ENCODE data around the gene TAF12.

The TAF12 gene

DNA sequence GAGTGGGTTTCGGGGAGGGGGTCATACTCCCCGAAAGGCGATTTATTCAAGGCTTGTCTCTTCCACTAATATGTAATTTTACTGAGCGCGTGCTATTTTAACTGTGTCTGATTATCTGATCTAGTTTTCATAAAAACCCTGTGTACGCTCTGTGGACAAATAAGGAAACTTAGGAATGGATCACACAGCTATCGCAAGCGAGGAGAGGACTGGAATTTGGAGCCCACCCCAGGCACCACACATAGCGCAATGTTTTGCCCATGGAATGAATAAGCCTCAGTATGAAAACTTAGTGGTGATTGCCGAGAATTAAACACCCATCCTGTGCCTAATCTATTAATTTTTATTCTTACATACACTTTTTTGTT, 60.6 kb downstream of the TAF12 start:
- CTCF ChIA-PET = interaction anchor here (0.7 to 4.3 kb wide), 4 partner anchors 8 to 172 kb away, joined by 3 to 31 read pairs (median 5); no protein-coding TSS in a partner anchor
- H3K4me3 ChIP-seq (ENCODE audit: low read depth, low read length) = peak overlapping the region; percentile 93
- DNase-seq (ENCODE audit: low read depth, low spot score) = no peak

DNA sequence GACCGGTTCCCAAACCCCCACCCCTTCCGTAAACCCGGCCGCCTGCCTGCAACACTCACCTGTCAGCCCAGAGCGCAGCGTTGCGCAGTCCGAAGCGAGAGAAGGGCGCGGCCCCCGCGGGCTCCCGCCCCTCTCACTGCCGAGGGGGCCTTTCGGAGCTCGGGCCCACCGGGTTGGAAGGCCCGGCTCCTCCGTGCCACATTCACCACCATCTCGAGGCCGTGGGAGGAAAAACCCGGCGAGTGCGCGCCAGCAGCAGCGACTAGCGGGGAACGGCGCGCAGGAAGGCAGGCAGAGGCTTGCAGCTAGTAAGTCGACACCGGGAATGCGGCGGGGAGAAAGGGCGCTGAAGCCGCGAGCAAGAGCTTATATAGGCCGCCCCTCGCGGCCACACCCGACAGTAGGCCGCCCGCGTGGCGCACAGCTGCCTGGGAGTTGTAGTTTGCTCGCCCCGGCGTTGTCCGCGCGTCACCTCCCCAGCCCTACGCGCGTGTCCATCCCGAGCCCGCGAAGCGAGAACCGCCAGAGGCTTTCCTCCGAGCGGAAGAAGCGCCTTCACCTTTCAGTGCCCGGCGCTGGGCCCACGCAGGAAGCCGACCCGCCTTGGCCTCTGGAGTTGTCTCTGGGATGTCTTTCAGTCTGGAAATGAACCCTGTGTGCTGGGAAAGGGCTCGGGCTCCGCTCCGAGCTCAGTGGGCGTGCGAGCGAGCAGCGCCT, 61.2 kb downstream of the TAF12 start:
- H3K4me3 ChIP-seq (ENCODE audit: low read depth, low read length) = peak overlapping the region; percentile 93
- POLR2A ChIA-PET = interaction anchor here (0.6 to 4.9 kb wide), 42 partner anchors 9 to 809 kb away, joined by 3 to 57 read pairs (median 5); partner anchors contain the start of genes GMEB1, PHACTR4, RAB42 and RCC1
- CTCF ChIA-PET = interaction anchor here (0.7 to 4.3 kb wide), 7 partner anchors 9 to 295 kb away, joined by 3 to 31 read pairs (median 3); partner anchors contain the start of gene TAF12
- TF ChIP-seq, protein P1, sequence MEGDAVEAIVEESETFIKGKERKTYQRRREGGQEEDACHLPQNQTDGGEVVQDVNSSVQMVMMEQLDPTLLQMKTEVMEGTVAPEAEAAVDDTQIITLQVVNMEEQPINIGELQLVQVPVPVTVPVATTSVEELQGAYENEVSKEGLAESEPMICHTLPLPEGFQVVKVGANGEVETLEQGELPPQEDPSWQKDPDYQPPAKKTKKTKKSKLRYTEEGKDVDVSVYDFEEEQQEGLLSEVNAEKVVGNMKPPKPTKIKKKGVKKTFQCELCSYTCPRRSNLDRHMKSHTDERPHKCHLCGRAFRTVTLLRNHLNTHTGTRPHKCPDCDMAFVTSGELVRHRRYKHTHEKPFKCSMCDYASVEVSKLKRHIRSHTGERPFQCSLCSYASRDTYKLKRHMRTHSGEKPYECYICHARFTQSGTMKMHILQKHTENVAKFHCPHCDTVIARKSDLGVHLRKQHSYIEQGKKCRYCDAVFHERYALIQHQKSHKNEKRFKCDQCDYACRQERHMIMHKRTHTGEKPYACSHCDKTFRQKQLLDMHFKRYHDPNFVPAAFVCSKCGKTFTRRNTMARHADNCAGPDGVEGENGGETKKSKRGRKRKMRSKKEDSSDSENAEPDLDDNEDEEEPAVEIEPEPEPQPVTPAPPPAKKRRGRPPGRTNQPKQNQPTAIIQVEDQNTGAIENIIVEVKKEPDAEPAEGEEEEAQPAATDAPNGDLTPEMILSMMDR (IDR thresholded peaks at IDR 0.05; ENCODE audit: insufficient read depth, low read length, missing control alignments) = no peak
- peak; percentile 61 for DNase-seq (ENCODE audit: low read depth, low spot score)

More for the DNA sequence above, 60.6 kb downstream of the TAF12 start:
- TF ChIP-seq, protein P1 (IDR thresholded peaks at IDR 0.05; ENCODE audit: insufficient read depth, low read length, missing control alignments) = no peak
- POLR2A ChIA-PET = interaction anchor here (0.6 to 4.9 kb wide), 38 partner anchors 8 to 810 kb away, joined by 3 to 57 read pairs (median 5); partner anchors contain the start of genes GMEB1, PHACTR4, RAB42 and RCC1

DNA sequence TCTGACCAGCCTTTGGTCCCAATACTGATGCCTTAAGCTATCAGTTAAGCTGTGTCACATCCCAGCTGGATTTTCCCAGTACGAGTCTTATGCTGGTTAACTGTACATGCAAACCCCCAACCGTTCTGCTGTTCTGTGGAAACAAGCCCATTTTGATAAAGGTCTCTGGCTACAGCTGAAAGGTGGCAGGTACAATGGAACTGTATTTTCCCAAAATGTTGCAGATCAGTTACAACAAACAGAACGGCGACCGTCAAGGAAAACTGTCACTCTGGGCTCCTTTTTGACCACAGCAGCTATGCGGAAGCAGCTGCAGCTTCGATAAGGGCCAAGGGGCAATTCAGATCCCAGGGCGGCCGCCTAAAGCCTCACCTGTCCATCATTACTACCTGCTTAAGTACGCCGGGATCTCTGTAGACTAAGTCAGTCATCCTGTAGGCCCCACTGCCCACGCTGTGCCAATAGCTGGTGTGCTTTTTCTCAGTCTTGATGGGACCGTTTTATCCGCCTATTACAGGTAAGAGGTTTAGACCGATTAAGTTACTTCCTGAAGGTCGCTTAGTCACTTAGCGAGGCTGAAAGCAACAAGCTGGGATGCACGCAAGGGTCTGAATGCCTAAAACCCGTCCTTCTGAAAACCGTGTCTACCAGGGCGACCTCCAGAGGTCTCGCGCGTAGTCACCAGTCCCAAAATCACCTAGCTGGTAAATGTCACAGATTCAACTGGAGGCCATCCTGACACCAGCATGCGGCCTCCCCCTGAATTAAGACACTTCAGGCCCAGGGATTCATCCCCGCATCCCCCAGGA, 61.9 kb downstream of the TAF12 start:
- ChIA-PET POLR2A (interaction anchor here (0.7 to 4.9 kb wide), 37 partner anchors 8 to 808 kb away, joined by 3 to 57 read pairs (median 5); partner anchors contain the start of genes ATP5IF1, PHACTR4, RAB42 and RCC1), CTCF (interaction anchor here (0.7 to 4.3 kb wide), 8 partner anchors 10 to 332 kb away, joined by 3 to 31 read pairs (median 4); partner anchors contain the start of gene TAF12)
- H3K4me3 ChIP-seq (ENCODE audit: low read depth, low read length) = peak overlapping the region; percentile 93
- TF ChIP-seq, protein P1 (IDR thresholded peaks at IDR 0.05; ENCODE audit: insufficient read depth, low read length, missing control alignments) = peak; percentile 24
- no peak for DNase-seq (ENCODE audit: low read depth, low spot score)

DNA sequence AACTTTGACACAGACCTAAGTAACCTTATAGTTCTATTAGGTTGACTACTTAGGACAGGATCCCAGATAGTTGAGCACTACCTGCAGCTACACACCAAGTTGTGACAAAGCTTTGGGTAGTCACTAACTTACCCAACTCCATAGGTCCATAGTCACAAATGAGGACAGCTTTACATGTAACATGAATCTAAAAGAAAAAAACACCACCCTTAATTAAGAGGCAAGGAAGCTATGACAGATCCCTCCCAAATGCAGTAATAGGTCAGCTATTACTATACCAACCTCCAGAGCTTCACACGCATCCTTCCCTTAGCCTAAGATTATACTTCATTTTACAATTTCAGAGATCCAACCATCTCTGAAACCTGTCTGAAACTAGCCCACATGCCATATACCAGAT, 63.5 kb downstream of the TAF12 start:
- ChIA-PET CTCF (interaction anchor here (0.7 to 4.3 kb wide), 5 partner anchors 8 to 298 kb away, joined by 3 to 31 read pairs (median 3); no protein-coding TSS in a partner anchor), POLR2A (interaction anchor here (0.5 to 4.9 kb wide), 7 partner anchors 9 to 330 kb away, joined by 3 to 57 read pairs (median 4); partner anchors contain the start of genes TAF12 and TRNAU1AP)
- TF ChIP-seq, protein P1 (IDR thresholded peaks at IDR 0.05; ENCODE audit: insufficient read depth, low read length, missing control alignments) = no peak
- no peak for DNase-seq (ENCODE audit: low read depth, low spot score)
- H3K4me3 ChIP-seq (ENCODE audit: low read depth, low read length) = peak overlapping the region; percentile 93

DNA sequence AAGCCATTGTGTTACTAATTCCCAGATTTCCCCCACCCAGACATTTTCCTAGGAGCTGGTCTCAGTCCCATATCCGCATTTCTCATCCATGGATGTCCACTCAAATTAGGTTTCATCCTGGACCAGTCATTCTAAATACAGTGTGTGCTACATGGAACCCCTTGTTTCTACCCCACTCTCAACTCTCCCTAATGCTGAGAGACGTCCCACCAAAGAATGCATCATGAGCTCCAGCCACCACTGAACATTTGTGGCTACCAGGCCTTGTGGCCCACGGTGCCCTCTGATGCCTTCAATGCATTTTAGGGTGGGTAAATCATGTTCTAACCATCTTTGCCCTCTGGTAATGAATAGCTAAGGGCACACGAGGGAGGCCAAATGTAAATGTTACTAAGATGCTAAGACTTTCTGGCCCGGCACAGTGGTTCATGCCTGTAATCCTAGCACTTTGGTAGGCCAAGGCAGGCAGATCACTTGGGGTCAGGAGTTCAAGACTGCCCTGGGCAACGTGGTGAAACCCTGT, 64.1 kb downstream of the TAF12 start:
- CTCF ChIA-PET = interaction anchor here (0.7 to 4.3 kb wide), 5 partner anchors 8 to 299 kb away, joined by 3 to 31 read pairs (median 3); no protein-coding TSS in a partner anchor
- DNase-seq (ENCODE audit: low read depth, low spot score) = no peak
- TF ChIP-seq, protein P1 (IDR thresholded peaks at IDR 0.05; ENCODE audit: insufficient read depth, low read length, missing control alignments) = no peak
- H3K4me3 ChIP-seq (ENCODE audit: low read depth, low read length) = no peak overlapping the region
- POLR2A ChIA-PET = interaction anchor here (0.5 to 4.9 kb wide), 7 partner anchors 9 to 329 kb away, joined by 3 to 57 read pairs (median 4); partner anchors contain the start of genes TAF12 and TRNAU1AP

Data from AG04449 (cell line).